Sigmoid colon (tissue), 7 donors: ENCODE measurements around the gene PNKD. TPM values are rescaled to one million over a fixed set of nuclear protein-coding genes. Genes with fewer than 3 reads are reported as not detected.

ENCODE experiments used
- DNase-seq: peaks from one replicate; pipeline ENCODE4 v3.0.0-alpha.2; 2019
- H3K27ac ChIP-seq, 4 donors: fragments of 200-600 bp; sonication (generic); one replicate each; pipeline ENCODE4 v1.5.1; 2016 to 2019; ENCODE audit warnings: mild to moderate bottlenecking in 1 of 4
- H3K27me3 ChIP-seq, 3 donors: fragments of 200-600 bp; sonication (generic); one replicate each; pipeline ENCODE4 v1.5.1; 2019; ENCODE audit warnings: mild to moderate bottlenecking in 1 of 3
- H3K36me3 ChIP-seq, 4 donors: fragments of 200-600 bp; sonication (generic); one replicate each; pipeline ENCODE4 v1.5.1; 2016 to 2019
- H3K4me1 ChIP-seq, 4 donors: fragments of 200-600 bp; sonication (generic); one replicate each; pipeline ENCODE4 v1.5.1; 2017 to 2019
- H3K4me3 ChIP-seq, 4 donors: fragments of 200-600 bp; sonication (generic); one replicate each; pipeline ENCODE4 v1.5.1; 2017 to 2019; ENCODE audit warnings: mild to moderate bottlenecking in 2 of 4, moderate library complexity in 1 of 4
- H3K9me3 ChIP-seq, 4 donors: fragments of 200-600 bp in 3 of 4; sonication (generic) in 3 of 4; one replicate each; pipeline versions ENCODE4 v1.5.1 to v1.6.1; 2013 to 2019
- EP300 ChIP-seq, 4 donors: sonication (generic); formaldehyde crosslinking; IDR thresholded peaks; one replicate each; pipeline ENCODE4 v1.6.1; 2017; ENCODE audit warnings: antibody characterized with exemption in 4 of 4
- POLR2A ChIP-seq, 2 donors: fragments of 450-650 bp; IDR thresholded peaks; one replicate each; pipeline ENCODE4 v1.6.1; 2016; ENCODE audit warnings: antibody characterized with exemption in 2 of 2, mild to moderate bottlenecking in 2 of 2, moderate library complexity in 2 of 2
- POLR2AphosphoS5 ChIP-seq, 4 donors: sonication (generic); formaldehyde crosslinking; IDR thresholded peaks; one replicate each; pipeline ENCODE4 v1.6.1; 2017; ENCODE audit warnings: antibody characterized with exemption in 4 of 4
- WGBS, 2 donors: extraction: QIAGEN DNeasy Blood & Tissue Kit; methylation state at CpG; one replicate each; pipeline ENCODE4 v1.1.7; 2013; 5-methylcytosine and 5-hydroxymethylcytosine counted together
- intact Hi-C: fragments of 100-400 bp; cut with DNase I; formaldehyde crosslinking; loops from one replicate; pipeline ENCODE4 v1.15.1; 2023
- polyA plus RNA-seq, 3 donors: library from polyadenylated mRNA; stranded (reverse); fragments of 200-250 nt; gene quantifications; one replicate each; pipeline ENCODE4 v1.2.3, GENCODE V29; 2013
- total RNA-seq, 4 donors: library from RNA; depleted of rRNA; stranded (reverse); fragments of >200 nt; gene quantifications; one replicate each; pipeline ENCODE4 v1.1.0, GENCODE V29; 2016
- TF ChIP-seq, protein P1 (sequence below), 4 experiments: fragments of 450-650 bp in 3 of 4; fragments of 200-600 bp in 1 of 4; IDR thresholded peaks; one replicate each; pipeline ENCODE4 v1.5.1; 2016 to 2019; ENCODE audit warnings: antibody characterized with exemption in 4 of 4, mild to moderate bottlenecking in 3 of 4, moderate library complexity in 2 of 4
- donor health status: healthy with polysubstance abuse.
- donor health status: Bipolar disorder and iron deficiency.
- donor health status: healthy.

Gene PNKD
- total and polyA plus RNA-seq, 7 donors = 46.8 to 199 (median 95.1) TPM

- no peaks in the 10 kb centered on the region for H3K27me3 ChIP-seq
- intact Hi-C loops = no loop called here
Observed at GRCh38 chr2:218318241-218318640, 47.9 kb downstream of the PNKD start.

DNA sequence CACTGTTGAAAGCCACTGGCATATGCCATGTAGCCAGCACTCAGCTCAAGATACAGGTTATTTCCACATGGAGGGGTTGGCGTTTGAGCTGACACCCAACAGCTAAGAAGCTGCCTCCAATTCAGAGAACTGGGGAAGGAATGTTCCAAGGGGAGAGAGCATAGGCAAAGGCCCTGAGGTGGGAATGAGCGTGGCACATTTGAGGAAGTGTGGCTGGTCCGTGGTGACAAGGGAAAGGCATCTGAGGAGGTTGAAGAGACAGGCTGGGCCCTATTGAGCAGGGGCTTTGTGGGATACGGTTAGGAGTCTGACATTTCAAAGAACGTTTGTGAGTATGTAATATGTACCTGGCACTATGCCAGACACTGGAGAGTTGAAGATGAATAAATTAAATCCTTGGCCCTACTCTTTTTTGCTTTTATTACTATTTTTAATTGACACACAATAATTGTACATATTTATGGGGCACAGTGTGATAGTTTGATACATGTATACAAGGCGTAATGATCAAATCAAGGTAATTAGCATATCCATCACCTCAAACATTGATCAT lies 49.6 kb downstream of the PNKD start:
- no peak overlapping the region for H3K27ac ChIP-seq
- TF ChIP-seq POLR2AphosphoS5 (IDR thresholded peaks at IDR 0.05) (no peak), POLR2A (IDR thresholded peaks at IDR 0.05) (no peak), EP300 (IDR thresholded peaks at IDR 0.05) (no peak)
- TF ChIP-seq, protein P1, sequence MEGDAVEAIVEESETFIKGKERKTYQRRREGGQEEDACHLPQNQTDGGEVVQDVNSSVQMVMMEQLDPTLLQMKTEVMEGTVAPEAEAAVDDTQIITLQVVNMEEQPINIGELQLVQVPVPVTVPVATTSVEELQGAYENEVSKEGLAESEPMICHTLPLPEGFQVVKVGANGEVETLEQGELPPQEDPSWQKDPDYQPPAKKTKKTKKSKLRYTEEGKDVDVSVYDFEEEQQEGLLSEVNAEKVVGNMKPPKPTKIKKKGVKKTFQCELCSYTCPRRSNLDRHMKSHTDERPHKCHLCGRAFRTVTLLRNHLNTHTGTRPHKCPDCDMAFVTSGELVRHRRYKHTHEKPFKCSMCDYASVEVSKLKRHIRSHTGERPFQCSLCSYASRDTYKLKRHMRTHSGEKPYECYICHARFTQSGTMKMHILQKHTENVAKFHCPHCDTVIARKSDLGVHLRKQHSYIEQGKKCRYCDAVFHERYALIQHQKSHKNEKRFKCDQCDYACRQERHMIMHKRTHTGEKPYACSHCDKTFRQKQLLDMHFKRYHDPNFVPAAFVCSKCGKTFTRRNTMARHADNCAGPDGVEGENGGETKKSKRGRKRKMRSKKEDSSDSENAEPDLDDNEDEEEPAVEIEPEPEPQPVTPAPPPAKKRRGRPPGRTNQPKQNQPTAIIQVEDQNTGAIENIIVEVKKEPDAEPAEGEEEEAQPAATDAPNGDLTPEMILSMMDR (IDR thresholded peaks at IDR 0.05) = no peak
- WGBS, 2 donors = 65 to 66% methylated on average over 6 of the region's 6 CpGs

More at GRCh38 chr2:218318241-218318640, 47.9 kb downstream of the PNKD start:
- Histone ChIP-seq H3K27ac (no peak overlapping the region), H3K4me1 (peaks cover 0 to 13% (median 7%) of the 10 kb centered on the region in 4 donors), H3K36me3 (no peaks in the 10 kb centered on the region), H3K4me3 (no peak overlapping the region), H3K9me3 (no peaks in the 10 kb centered on the region)
- TF ChIP-seq, protein P1 (IDR thresholded peaks at IDR 0.05) = no peak
- TF ChIP-seq EP300 (IDR thresholded peaks at IDR 0.05) = no peak
- no peak for TF ChIP-seq POLR2A (IDR thresholded peaks at IDR 0.05)
- no peak for TF ChIP-seq POLR2AphosphoS5 (IDR thresholded peaks at IDR 0.05)
- DNase-seq = no peak
- 92 to 97% methylated on average over 7 of the region's 7 CpGs for WGBS, 2 donors

DNA sequence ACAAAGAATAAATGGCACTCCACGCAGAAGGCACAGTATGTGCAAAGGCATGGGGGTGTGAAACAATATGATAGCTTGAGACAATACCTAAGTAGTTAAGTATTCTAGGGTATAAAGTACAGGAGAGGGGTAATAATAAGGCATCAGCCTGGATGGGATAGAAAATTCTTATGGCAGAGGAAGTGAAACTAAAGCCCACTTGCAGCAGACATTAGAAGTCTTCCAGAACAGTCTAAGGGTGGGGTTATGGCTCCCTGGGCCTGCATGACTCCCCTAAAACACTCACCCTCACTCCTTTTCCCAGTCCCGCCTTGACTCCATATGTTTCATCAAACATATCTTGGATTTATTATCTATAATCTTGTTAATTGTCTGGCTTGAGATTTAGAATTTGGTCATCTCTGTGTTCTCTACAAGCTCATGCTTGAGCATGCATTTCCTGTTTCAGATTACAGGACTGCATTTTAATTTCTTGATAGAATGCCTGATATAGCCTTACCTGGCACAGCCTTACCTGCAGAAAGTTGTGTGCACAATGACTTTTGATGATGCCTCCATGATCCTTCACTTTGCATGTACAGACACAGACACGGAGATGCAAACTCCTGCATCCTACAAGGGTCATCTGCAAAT lies 50.5 kb downstream of the PNKD start:
- Histone ChIP-seq H3K27me3 (no peaks in the 10 kb centered on the region), H3K4me1 (peaks cover 0 to 23% (median 16%) of the 10 kb centered on the region in 4 donors), H3K4me3 (no peak overlapping the region), H3K36me3 (no peaks in the 10 kb centered on the region), H3K9me3 (no peaks in the 10 kb centered on the region), H3K27ac (no peak overlapping the region)
- intact Hi-C loops = no loop called here
- no peak for TF ChIP-seq POLR2AphosphoS5 (IDR thresholded peaks at IDR 0.05)
- TF ChIP-seq EP300 (IDR thresholded peaks at IDR 0.05) = no peak
- TF ChIP-seq, protein P1 (IDR thresholded peaks at IDR 0.05) = no peak
- no peak for TF ChIP-seq POLR2A (IDR thresholded peaks at IDR 0.05)
- no peak for DNase-seq
- WGBS, 2 donors = 91 to 94% methylated on average over 3 of the region's 3 CpGs

More for the DNA sequence above, 49.6 kb downstream of the PNKD start:
- intact Hi-C loops = no loop called here
- Histone ChIP-seq H3K9me3 (no peaks in the 10 kb centered on the region), H3K4me3 (no peak overlapping the region), H3K4me1 (peaks cover 0 to 23% (median 16%) of the 10 kb centered on the region in 4 donors), H3K27me3 (no peaks in the 10 kb centered on the region), H3K36me3 (no peaks in the 10 kb centered on the region)
- no peak for DNase-seq

DNA sequence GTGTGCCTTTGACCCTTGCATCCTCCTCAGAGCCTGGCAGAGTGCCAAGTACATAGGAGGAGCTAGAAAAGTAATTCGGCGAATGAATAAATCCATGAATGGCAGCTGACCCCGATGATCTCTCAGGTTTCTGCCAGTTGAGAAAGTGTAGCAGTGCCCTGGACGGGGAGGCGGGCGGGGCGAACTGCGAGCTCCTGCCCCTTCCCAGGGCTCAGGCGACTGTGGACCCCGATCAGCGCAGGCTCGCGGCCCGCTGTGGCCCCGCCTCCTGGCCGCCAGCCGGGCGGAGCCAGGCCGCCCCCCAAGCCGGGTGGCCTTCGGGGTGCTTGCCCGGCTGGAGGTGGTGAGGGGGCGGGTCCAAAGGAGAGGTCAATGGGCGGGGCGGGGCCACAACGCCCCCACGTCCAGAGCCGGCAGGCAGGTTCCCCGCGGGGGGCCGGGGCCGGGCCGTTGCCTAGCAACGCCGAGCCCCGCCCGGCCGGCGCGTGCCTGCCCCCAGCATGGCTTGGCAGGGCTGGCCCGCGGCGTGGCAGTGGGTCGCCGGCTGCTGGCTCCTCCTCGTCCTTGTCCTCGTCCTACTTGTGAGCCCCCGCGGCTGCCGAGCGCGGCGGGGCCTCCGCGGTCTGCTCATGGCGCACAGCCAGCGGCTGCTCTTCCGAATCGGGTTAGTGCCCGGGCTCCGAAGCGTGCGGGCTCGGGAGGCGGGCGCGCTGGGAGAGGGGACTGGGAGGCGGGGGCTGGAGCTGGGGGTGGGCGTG lies 52.6 kb downstream of the PNKD start:
- Histone ChIP-seq H3K27ac (peak overlapping the region; percentile 71 to 76 (median 75)), H3K4me3 (peak overlapping the region; percentile 40 to 94 (median 82)), H3K27me3 (no peaks in the 10 kb centered on the region), H3K4me1 (peaks cover 0 to 23% (median 16%) of the 10 kb centered on the region in 4 donors), H3K9me3 (no peaks in the 10 kb centered on the region), H3K36me3 (no peaks in the 10 kb centered on the region)
- intact Hi-C loops = loop anchor here (2.0 kb wide), 1 partner anchor 46 kb away; no protein-coding TSS in a partner anchor
- WGBS, 2 donors = 0 to 1% methylated on average over 69 of the region's 69 CpGs
- TF ChIP-seq POLR2A (IDR thresholded peaks at IDR 0.05) (no peak), EP300 (IDR thresholded peaks at IDR 0.05) (no peak), POLR2AphosphoS5 (IDR thresholded peaks at IDR 0.05) (peak in 2 of 4 donors; percentile 4 to 44)
- TF ChIP-seq, protein P1 (IDR thresholded peaks at IDR 0.05) = no peak
- DNase-seq = peak; percentile 77
